ENCODE measurements around the gene C1QTNF12. TPM values are rescaled to one million over a fixed set of nuclear protein-coding genes. Genes with fewer than 3 reads are reported as not detected.

Gene C1QTNF12
- total RNA-seq, 3 donors from 2014 or later = 21.5 to 54.0 (median 36.5) TPM

DNA sequence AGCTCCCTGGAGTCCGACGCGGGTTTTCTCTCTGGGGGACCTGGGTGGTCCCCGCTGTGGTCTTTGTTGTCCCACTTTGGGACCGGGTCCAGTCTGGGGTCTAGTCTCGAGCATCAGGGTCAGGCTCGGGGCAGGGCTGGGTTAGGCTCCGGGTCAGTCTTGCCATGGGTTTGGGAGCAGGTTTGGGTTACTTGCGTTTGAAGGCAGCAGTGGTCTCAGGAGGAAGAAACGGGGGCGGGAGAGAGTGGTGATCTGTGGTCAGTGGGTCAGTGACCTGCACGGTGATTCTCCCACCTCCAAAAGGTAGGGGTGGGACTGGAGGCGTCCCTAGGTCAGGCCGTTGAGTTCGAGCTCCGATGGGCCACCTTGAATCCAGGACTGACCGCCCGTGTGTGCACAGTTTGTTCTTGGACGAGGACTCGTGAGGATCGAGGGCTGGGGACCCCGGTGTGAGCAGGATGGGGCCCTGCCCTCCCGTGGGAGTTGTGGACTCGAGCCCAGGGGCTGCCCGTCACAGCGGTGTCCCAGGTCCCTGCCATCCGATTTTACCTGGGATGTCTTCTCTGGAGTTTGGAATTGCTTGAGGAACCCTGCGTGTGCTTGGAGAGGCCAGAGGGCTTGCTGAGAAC, 12.2 kb downstream of the C1QTNF12 start:
- Histone ChIP-seq H3K4me3 (no peak overlapping the region), H3K4me1 (ENCODE audit: low read depth) (peaks cover 42% of the 10 kb centered on the region), H3K36me3 (ENCODE audit: low read depth) (no peaks in the 10 kb centered on the region), H3K9me3 (no peaks in the 10 kb centered on the region)
- intact Hi-C loops (cut with DNase I, micrococcal nuclease) = no loop called here
- ATAC-seq (no peak), DNase-seq (no peak)
- no peak for TF ChIP-seq CTCF (IDR thresholded peaks at IDR 0.05)

GRCh38 chr1:1233567-1233892, 13.0 kb downstream of the C1QTNF12 start:
- H3K4me1 ChIP-seq (ENCODE audit: low read depth) = peaks cover 44% of the 10 kb centered on the region
- H3K4me3 ChIP-seq = no peak overlapping the region
- intact Hi-C loops (cut with DNase I, micrococcal nuclease) = no loop called here
- peaks cover 2% of the 10 kb centered on the region for H3K36me3 ChIP-seq (ENCODE audit: low read depth)
- ATAC-seq (no peak), DNase-seq (no peak)
- H3K9me3 ChIP-seq = no peaks in the 10 kb centered on the region
- no peak for TF ChIP-seq CTCF (IDR thresholded peaks at IDR 0.05)

- H3K9me3 ChIP-seq = no peaks in the 10 kb centered on the region
- H3K4me1 ChIP-seq (ENCODE audit: low read depth) = peaks cover 38% of the 10 kb centered on the region
- intact Hi-C loops (cut with DNase I, micrococcal nuclease) = no loop called here
- H3K4me3 ChIP-seq = no peak overlapping the region
- ATAC-seq = no peak
- DNase-seq = peak in 1 of 3 donors; percentile 68
- TF ChIP-seq CTCF (IDR thresholded peaks at IDR 0.05) = no peak
- H3K36me3 ChIP-seq (ENCODE audit: low read depth) = peaks cover 3% of the 10 kb centered on the region
Measured at GRCh38 chr1:1232796-1233566, 13.5 kb downstream of the C1QTNF12 start.

GRCh38 chr1:1232208-1232795, 14.2 kb downstream of the C1QTNF12 start, which contains the start of gene B3GALT6:
Gene B3GALT6 (plus strand): TSS chr1:1232237. CDS start chr1:1232279, 42 bp downstream.
- no peaks in the 10 kb centered on the region for H3K9me3 ChIP-seq
- ATAC-seq (no peak), DNase-seq (peak in 1 of 3 donors; percentile 69)
- H3K4me3 ChIP-seq = peak within 1 kb of the TSS; percentile 98
- peaks cover 32% of the 10 kb centered on the region for H3K4me1 ChIP-seq (ENCODE audit: low read depth)
- TF ChIP-seq CTCF (IDR thresholded peaks at IDR 0.05) = no peak
- H3K36me3 ChIP-seq (ENCODE audit: low read depth) = peaks cover 3% of the 10 kb centered on the region
- intact Hi-C loops (cut with DNase I, micrococcal nuclease) = no loop called here

- DNase-seq (peak; percentile 96 to 98 (median 98)), ATAC-seq (peak; percentile 93)
- H3K4me1 ChIP-seq (ENCODE audit: low read depth) = peaks cover 27% of the 10 kb centered on the region
- intact Hi-C loops (cut with DNase I, micrococcal nuclease) = no loop called here
- no peaks in the 10 kb centered on the region for H3K9me3 ChIP-seq
- no peak for TF ChIP-seq CTCF (IDR thresholded peaks at IDR 0.05)
- H3K36me3 ChIP-seq (ENCODE audit: low read depth) = peaks cover 3% of the 10 kb centered on the region
- H3K4me3 ChIP-seq = peak within 1 kb of the TSS; percentile 98
Measured at GRCh38 chr1:1231400-1232207, 14.9 kb downstream of the C1QTNF12 start, which contains the start of gene SDF4. Gene SDF4 (minus strand): TSS chr1:1232001. CDS start chr1:1228772, 3,229 bp downstream.

Measured in mucosa of descending colon (tissue), 3 donors.